Fibroblast of mammary gland (primary cell): ENCODE results near the gene MUCL3.
"Not testable (repeated sequence)": the region's sequence is repeated elsewhere in the genome, so short reads cannot be mapped to it uniquely, and the experiment has no call there.

Experiments used
- DNase-seq: peaks from one replicate; pipeline ENCODE4 v3.0.0-alpha.2; 2010; ENCODE audit warnings: low read depth
- H3K4me3 ChIP-seq: 2 replicates; pipeline ENCODE4 v1.5.1; 2011; ENCODE audit warnings: low read depth, mild to moderate bottlenecking, low read length, moderate library complexity; ENCODE audit not compliant: control insufficient read depth
- TF ChIP-seq, protein P1 (sequence below): conservative IDR thresholded peaks from 2 replicates; pipeline ENCODE4 v1.5.1; 2011; ENCODE audit warnings: low read depth, low read length, inconsistent platforms; ENCODE audit not compliant: control insufficient read depth, insufficient read depth

MUCL3 gene

DNA sequence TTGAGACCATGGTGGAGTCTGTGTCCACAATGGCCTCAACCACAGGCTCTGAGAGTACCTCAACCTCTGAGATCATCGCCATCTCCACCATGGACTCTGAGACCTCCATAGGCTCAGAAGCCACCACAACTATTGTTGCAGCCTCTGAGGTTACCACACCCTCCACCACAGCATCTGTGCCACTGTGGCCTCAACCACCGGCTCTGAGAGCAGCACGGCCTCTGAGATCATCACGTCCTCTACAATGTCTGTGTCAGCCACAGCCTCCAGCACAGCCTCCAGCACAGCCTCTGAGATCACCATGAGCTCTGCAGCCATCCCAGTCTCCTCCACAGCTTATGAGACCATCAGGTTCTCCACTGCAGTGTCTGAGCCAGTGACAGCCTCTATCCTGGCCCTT is 23.3 kb downstream of the MUCL3 start:
- TF ChIP-seq, protein P1, sequence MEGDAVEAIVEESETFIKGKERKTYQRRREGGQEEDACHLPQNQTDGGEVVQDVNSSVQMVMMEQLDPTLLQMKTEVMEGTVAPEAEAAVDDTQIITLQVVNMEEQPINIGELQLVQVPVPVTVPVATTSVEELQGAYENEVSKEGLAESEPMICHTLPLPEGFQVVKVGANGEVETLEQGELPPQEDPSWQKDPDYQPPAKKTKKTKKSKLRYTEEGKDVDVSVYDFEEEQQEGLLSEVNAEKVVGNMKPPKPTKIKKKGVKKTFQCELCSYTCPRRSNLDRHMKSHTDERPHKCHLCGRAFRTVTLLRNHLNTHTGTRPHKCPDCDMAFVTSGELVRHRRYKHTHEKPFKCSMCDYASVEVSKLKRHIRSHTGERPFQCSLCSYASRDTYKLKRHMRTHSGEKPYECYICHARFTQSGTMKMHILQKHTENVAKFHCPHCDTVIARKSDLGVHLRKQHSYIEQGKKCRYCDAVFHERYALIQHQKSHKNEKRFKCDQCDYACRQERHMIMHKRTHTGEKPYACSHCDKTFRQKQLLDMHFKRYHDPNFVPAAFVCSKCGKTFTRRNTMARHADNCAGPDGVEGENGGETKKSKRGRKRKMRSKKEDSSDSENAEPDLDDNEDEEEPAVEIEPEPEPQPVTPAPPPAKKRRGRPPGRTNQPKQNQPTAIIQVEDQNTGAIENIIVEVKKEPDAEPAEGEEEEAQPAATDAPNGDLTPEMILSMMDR, result no peak
- no peak overlapping the region for H3K4me3 ChIP-seq
- DNase-seq, result peak; percentile 33

DNA sequence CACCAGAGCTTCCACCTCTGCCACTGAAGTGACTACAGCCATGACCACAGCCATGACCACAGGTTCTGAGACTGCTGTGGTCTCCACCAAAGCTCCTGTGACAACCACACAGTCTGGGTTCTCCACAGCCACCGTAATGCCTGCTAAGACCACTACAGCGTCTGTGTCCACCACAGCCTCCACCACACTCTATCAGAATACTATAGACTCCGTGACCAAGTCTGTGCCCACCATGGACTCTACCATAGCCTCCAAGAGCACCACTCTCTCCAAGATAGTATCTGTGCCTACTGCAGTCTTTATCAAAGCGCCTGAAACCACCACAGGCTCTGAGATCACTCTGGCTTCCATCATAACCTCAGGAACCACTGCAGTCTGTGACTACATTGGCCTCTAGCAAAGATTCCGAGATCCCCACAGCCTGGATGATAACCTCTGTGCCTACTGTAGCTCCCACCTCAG is 24.4 kb downstream of the MUCL3 start:
- H3K4me3 ChIP-seq, result no peak overlapping the region
- no peak for DNase-seq
- TF ChIP-seq, protein P1, result no peak

GRCh38 chr6:30966154-30966553 is 25.4 kb downstream of the MUCL3 start:
- TF ChIP-seq, protein P1, result no peak
- no peak for DNase-seq

GRCh38 chr6:30969171-30969570 is 28.4 kb downstream of the MUCL3 start:
- not testable (repeated sequence) for H3K4me3 ChIP-seq, DNase-seq

More at GRCh38 chr6:30966154-30966553, 25.4 kb downstream of the MUCL3 start:
- H3K4me3 ChIP-seq, result no peak overlapping the region

DNA sequence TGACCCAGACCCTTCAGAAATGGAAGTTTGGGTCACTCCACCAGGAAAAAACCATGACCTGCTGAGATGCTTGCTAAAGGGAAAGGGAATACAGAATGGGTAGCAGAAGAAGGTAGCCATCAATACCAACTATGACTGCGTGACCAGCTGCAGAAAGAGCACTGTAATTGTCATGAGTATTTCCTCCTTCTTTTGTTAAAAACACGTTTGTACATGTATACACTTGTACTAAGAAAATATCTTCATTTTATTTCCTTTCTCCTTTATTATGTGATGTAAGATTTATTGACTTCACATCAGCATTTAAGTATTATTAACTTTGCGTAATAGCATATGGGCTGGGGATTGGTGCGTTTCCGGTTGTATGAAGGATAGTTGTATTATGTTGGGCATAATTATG is 30.2 kb downstream of the MUCL3 start:
- TF ChIP-seq, protein P1, result no peak
- no peak overlapping the region for H3K4me3 ChIP-seq
- DNase-seq, result no peak

GRCh38 chr6:30972816-30973215 is 32.0 kb downstream of the MUCL3 start:
- TF ChIP-seq, protein P1, result no peak
- no peak overlapping the region for H3K4me3 ChIP-seq
- no peak for DNase-seq

DNA sequence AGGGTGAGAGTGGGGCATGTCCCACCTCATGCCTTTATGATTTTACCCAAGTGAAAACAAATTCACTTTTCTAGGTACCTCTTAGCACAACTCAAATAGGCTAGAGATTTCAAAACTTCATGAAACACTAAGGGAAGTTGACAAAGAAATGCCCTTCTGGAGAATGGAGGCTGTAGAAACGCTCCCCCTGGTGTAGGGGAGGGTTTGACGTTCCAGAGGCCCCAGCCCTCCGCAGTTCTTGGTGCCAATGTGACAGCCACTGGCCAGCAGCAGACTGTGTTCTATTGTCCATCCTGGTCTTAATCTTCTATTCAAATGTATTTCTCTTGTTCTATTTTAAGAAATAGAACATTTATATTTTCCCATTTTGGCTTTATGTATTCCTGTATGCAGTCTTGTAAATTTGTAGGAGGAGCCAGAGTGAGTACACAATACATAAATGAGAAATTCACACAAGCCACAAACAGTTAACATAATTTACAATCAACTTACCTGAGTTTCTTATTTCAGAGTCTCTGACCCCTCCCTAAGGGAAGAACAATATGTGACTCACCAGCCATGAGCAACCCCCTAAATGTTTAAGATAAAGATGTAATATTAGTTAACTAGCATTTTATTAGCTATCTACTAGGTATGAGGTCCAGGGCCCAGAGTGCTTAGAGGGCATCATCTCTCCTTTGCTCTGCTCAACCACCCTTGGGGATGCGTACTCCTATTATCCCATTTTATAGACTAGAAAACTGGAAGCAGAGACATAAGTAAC is 33.9 kb downstream of the MUCL3 start:
- TF ChIP-seq, protein P1, result no peak
- DNase-seq, result no peak
- no peak overlapping the region for H3K4me3 ChIP-seq
